ENCODE measurements around the gene GSG1L.

DNA sequence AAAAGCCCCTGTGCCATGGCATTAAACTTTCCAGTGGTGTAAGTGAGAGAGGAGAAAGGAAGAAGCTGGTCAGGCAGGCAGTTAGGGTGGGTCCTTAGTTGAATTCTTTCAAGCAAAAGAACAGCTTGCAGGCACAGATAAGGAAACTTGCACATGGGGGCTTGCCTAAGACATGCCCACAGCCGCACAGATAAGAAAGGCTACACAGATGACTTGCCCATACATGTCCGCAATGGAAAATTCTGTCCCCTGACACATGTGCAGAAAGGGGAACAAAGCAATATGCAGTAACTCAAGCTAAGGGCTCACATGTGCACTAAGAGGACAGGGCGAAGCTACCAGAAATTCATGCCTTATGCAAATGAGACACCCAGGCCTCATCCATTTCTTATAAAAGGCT is 69.9 kb downstream of the GSG1L start:
- TF ChIP-seq TAF1 (IDR thresholded peaks at IDR 0.05; ENCODE audit: low read depth) (no peak), CEBPB (IDR thresholded peaks at IDR 0.05) (no peak), EP300 (IDR thresholded peaks at IDR 0.05; ENCODE audit: borderline replicate concordance) (no peak), FOXM1 (IDR thresholded peaks at IDR 0.05; ENCODE audit: borderline replicate concordance, low read depth) (no peak)
